Forelimb muscle (tissue), 1 donor: ENCODE data around the gene ABCA1. TPM values are rescaled to one million over a fixed set of nuclear protein-coding genes. Genes with fewer than 3 reads are reported as not detected.
"Not testable (repeated sequence)": the region's sequence is repeated elsewhere in the genome, so short reads cannot be mapped to it uniquely, and the experiment has no call there.

Source experiments
- DNase-seq: peaks from one replicate; pipeline ENCODE4 v3.0.0-alpha.2; 2013; ENCODE audit warnings: low read depth
- polyA plus RNA-seq: library from polyadenylated mRNA; unstranded; fragments of 120-200 nt; gene quantifications from one replicate; pipeline ENCODE4 v1.2.1, GENCODE V29; 2013; ENCODE audit not compliant: insufficient read length

Gene ABCA1
- polyA plus RNA-seq, 1 donor = 4.9 TPM

GRCh38 chr9:104950838-104951237, 22.9 kb upstream of the ABCA1 start:
- no peak for DNase-seq

GRCh38 chr9:104948277-104948676, 20.3 kb upstream of the ABCA1 start:
- DNase-seq = no peak

GRCh38 chr9:104944871-104945270, 16.9 kb upstream of the ABCA1 start:
- DNase-seq = no peak

GRCh38 chr9:104944356-104944755, 16.4 kb upstream of the ABCA1 start:
- DNase-seq = no peak

DNA sequence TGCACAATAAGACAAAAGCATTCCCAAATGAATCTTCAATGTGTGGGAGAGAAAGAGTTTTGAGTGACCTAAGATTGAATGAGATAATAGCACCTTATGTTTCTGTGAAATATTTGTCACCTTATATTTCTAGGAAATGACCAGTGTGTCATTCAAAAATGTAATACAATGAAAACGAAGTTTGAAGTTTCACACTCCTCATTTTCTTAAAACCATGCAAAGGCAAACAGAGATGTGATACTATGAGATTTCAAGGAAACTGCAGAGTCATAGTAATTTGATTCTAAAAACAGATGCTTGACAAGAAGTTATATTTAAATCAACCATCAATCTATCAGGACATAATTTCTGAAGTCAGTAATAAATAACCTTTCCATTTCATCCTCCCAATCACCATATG, 13.6 kb upstream of the ABCA1 start:
- DNase-seq = no peak

- no peak for DNase-seq
Measured at GRCh38 chr9:104936291-104936690, 8.3 kb upstream of the ABCA1 start.

DNA sequence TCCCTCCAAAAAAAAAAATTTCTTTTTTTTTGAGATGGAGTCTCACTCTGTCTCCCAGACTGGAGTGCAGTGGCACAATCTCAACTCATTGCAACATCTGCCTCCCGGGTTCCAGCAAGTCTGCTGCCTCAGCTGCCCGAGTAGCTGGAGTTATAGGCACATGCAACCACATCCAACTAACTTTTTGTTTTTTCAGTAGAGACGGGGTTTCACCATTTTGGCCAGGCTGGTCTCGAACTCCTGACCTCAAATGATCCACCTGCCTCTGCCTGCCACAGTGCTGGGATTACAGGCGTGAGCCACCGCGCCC, 7.5 kb upstream of the ABCA1 start:
- DNase-seq = not testable (repeated sequence)

- DNase-seq = no peak
Measured at GRCh38 chr9:104934691-104935500, 6.9 kb upstream of the ABCA1 start.

DNA sequence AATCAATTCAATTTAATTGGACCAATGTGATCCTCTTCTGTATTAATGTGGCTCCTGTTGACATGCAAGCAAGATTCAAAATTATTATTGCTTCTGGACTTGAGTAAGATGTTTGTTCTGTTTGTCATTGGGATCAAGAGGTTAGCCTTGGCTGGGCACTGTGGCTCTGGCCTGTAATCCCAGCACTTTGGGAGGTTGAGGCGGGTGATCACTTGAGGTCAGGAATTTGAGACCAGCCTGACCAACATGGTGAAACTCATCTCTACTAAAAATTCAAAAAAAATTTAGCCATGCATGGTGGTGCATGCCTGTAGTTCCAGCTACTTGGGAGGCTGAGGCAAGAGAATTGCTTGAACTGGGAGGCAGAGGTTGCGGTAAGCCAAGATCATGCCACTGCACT, 5.1 kb upstream of the ABCA1 start:
- DNase-seq = not testable (repeated sequence)

DNA sequence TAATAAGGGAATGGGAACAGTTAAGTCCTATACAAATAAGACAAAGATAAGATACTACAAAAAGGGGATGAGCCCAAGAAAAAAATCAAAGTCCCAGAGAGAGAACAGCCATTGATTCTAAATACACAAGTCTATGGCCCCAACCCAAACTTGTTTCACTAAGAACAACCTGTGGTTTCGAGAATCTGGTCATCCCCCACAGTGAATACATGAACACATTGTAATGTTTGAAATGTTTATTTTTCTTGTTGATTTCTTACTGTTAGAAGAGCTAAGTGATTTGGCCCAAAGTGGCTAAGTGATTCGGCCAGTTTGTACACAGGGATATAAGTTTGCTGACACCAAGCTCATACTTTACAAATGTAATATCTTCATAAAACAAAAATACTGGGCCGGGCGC, 3.3 kb upstream of the ABCA1 start:
- no peak for DNase-seq

GRCh38 chr9:104927216-104927911, 591 bp downstream of the ABCA1 start:
- DNase-seq = no peak

GRCh38 chr9:104923740-104924139, 4.2 kb downstream of the ABCA1 start:
- no peak for DNase-seq

DNA sequence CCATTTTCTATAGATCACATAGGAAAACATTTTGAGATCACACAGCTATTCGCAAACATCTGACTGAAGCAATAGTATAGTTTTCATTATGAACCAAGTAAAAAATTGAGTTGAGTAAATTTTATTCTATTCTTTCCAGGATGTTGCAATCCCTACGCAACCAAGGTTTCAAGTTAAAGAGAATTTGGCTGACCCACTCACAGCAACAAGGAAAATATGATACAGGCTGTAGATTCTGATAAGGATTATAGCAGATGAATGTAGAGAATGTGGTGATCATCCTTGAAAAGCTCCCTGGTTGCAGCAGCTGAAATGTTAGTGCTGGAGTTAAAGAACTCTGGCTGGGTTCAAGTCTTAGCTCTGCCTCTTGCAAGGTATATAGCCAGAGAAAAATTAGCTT, 4.7 kb downstream of the ABCA1 start:
- no peak for DNase-seq

- DNase-seq = not testable (repeated sequence)
Measured at GRCh38 chr9:104922748-104923147, 5.2 kb downstream of the ABCA1 start.

DNA sequence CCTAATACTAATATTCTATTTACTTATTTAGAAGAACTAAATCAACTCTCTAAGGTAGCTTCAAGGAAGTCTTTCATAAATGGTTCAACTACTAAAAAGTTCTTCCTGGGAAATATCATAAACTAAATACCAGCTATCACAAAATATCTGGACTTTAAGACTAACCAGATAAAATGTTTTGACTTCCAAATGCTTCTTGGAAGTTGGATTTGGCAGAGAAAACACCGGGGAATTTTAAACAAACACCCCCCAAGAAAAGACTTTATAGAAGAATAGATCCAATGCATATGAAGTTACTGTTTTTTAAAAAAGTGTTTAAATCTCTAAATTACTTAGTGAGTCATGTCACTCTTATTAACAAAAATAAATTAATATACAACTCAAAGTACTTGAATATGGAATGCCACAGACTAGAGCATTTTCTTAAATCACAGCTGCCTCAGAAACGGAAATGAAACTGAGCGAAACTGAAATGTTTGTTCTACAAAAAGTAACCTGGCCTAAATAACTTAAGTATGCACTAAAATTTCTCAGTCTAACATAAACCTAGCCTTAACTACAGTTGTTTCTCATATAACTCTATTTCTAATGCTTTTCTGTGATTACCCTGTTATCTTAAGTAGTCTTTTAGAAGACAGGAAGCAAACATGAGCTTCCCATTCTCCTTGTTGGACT, 6.8 kb downstream of the ABCA1 start:
- no peak for DNase-seq

DNA sequence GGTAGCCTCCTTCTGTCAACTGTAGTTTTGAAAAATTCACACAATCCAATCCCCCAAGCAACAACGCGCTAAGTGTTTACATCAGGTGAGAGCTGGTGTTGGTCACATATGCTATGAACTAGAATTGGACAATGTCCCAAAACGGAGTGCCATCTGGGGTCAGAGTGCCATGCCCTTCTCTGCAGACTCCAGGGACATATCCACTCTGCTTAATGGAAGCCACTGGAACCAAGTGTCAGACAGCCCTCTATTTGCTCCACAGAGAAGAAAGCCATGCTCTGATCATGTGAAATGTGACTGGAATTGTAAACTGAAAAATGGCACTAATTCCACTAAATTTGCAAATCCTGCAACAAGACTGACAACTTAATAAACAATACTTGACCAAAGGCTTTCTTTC, 12.2 kb downstream of the ABCA1 start:
- no peak for DNase-seq

- no peak for DNase-seq
Measured at GRCh38 chr9:104915049-104915448, 12.9 kb downstream of the ABCA1 start.

GRCh38 chr9:104914466-104914865, 13.5 kb downstream of the ABCA1 start:
- no peak for DNase-seq

DNA sequence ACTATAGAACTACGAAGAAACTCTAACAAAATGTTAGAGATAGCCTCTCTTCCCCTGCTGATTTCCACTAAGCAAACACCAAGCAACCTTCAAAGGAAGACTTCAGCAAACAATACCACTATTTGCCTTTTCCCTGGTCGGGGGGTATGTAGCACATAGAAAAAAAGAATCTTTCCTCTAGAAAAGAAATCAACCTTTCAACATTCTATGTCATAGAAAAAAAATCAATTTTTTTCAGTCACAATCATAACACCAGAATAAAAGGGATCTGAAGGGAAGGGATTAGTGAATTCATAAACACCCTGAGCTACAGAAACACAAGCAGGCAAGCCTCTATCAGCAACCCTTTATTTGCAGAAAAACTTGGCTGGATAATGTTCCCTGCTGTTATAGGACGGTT, 15.3 kb downstream of the ABCA1 start:
- no peak for DNase-seq

- no peak for DNase-seq
Measured at GRCh38 chr9:104911032-104911607, 16.8 kb downstream of the ABCA1 start.

DNA sequence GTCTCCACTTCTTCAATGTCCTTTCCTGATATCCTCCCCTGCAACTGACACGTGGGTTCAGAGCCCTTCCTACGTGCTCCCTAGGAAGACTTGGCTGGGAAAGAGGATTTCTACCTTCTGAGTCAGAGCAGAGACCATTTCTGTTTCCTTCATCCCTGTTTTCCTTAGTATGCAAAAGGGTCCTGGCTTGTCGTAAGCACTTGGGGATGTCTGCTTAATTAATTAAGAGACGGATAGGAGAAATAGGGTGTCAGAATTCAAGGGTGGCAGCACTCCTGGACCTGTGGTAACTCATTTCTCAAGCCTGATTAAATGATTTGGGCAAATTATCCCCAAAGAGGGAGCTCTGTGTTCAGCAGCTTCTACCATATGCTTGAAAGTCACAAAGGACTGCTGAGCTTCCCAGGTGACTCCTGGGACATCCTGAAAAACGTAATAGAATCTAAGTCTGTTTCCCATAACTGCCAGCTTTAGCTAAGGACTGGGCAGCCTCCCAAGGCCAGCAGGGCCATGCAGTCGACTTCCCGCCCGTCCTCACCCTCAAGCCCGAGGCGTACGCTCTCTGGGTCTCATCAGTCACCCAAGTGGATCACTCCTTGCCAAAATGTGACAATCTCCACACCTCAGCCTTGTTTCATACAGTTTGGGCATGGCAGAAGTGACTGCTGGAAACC, 20.5 kb downstream of the ABCA1 start:
- no peak for DNase-seq
